HL-60/S4 treated with phorbol 12-myristate 13-acetate at 8.2 ng/mL for 4 days and 3 days (cell line): ENCODE results near the gene SLC22A5.
"Not testable (repeated sequence)": the region's sequence is repeated elsewhere in the genome, so short reads cannot be mapped to it uniquely, and the experiment has no call there.

ENCODE experiments used
- in situ Hi-C: fragments of 300-500 bp; cut with MboI; formaldehyde crosslinking; loops from 2 replicates; pipeline ENCODE4 v1.15.0; 2022; ENCODE audit warnings: low sequenced_read_pairs

SLC22A5 gene

DNA sequence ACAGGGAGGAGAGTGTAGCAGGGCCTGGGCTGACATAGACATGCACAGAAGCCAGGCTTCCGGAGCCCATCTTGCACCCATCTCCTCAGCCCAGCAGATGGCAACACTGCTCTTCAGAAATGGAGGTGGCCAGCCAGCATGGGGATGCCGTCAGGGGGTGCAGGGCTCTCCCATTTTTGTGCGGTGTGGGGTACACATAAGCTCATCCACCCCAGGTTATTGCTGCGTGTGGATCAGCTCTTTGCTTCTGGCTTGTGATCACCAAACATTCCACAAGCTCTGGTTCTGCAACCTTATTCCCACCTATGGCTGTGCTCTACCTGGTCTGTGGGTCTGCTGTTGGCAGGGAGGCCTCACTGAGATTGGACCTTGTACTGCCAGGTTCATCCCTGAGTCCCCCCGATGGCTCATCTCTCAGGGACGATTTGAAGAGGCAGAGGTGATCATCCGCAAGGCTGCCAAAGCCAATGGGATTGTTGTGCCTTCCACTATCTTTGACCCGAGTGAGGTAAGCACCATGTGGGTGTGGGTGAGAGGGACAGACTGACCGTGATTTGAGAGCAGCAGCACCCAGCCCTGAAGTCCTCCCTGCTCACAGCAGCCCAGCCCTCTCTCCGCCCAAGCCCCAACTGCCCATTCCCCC is 17.3 kb downstream of the SLC22A5 start:
- in situ Hi-C loops, result loop anchor here (25.0 kb wide), 1 partner anchor 451 kb away; the partner anchor contains the start of gene SHROOM1

DNA sequence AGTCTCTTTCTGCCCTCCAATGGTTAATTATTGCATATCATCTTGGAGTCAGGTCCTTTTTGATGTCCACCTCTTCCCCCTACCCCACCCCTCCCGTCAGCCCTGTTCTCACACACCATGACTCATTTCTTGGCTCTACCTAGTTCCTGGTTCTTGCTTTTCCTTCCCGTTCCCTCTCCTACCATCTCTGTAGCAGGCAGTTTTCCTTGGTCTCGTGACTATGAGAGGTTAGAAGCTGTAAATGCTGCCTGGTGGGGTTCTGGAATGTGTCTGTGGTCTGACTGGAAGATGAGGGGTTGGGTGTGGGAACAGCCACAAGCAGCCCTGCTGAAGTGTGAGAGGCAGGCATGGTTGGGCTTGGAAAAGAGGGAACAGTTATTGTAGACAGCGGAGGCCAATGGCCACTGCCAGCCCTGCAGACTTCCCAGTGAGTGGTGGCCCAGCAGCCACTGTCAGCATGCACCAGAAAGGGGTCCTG is 18.2 kb downstream of the SLC22A5 start:
- in situ Hi-C loops, result loop anchor here (25.0 kb wide), 1 partner anchor 450 kb away; the partner anchor contains the start of gene SHROOM1

DNA sequence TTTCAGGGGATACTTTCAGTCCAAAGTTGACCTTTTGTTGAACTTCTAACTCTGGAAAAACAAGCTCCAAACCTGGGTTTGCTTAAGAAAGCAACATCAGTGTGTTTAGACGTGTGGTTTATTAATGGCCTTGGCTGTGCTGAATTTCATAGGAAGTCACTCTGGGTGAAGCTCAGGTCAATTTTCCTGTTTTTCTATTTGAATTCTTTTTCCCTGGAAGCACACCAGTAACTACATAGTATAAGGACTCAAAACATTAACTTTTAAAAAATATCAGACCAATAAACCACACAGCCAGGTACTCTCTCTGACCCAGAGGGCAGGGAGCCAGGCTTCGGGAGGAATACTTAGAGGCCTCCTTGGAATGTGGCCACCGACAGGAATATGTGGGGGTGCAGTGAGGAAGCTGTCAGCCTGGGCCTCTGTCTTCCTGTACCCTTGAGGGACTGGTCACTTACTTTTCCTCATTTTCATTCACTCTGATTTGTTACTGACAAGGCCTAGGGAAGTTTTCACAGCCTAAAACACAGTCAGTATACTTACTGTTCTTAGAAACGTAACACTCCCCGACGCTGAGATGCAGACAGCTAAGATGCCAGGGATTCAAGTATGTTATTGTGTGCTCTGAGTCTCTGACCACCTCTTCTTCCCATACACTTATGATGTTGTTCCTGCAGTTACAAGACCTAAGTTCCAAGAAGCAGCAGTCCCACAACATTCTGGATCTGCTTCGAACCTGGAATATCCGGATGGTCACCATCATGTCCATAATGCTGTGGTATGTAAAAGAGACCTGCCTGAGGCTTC is 18.9 kb downstream of the SLC22A5 start:
- in situ Hi-C loops, result loop anchor here (25.0 kb wide), 1 partner anchor 449 kb away; the partner anchor contains the start of gene SHROOM1

DNA sequence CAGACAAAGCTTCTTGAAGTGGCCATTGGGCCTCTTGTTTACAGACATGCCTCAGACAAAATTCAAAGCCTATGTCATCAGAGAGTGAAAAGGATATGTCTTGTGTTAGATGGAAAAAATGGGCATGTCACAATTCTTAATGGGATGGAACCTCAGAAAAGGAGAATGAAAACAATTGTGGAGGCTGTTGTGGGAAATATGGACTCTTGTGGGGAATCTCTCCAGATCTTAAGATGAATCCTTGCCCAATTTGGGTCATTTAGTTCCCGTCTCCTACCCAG is 19.5 kb downstream of the SLC22A5 start:
- in situ Hi-C loops, result loop anchor here (25.0 kb wide), 1 partner anchor 448 kb away; the partner anchor contains the start of gene SHROOM1

DNA sequence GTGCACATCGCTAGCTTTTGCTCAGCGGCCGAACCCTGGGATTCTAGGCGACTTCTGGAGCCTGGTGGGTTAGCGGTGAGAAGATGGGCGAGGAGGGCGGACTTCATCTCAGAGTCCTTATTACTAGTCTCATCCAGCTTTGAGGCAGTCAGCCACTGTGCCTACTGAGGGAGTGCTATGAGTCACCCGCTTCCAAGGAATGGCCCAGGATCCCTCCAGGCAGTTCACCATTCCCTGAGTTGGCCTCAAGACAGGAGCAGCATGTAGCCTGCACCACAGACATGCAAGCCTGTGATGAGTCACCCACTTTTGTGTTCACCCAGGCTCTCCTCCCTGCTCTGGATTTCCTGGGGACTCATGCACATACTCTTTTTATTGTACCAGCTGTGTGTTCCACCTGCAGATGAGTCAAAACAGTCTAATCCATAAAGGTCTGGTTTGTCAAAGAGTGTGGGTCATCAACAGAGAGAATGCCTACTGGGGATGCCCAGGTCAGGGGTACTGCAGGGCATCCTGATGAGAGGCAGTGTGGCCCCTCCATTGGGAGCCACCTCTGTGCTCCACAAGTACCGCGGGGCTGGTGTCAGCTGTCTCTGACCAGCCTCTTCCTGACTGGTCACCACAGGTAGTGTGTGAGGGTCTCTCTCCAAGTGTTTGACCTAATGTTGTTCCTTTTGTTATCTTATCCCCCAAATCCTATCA is 20.2 kb downstream of the SLC22A5 start:
- in situ Hi-C loops, result loop anchor here (25.0 kb wide), 1 partner anchor 448 kb away; the partner anchor contains the start of gene SHROOM1

DNA sequence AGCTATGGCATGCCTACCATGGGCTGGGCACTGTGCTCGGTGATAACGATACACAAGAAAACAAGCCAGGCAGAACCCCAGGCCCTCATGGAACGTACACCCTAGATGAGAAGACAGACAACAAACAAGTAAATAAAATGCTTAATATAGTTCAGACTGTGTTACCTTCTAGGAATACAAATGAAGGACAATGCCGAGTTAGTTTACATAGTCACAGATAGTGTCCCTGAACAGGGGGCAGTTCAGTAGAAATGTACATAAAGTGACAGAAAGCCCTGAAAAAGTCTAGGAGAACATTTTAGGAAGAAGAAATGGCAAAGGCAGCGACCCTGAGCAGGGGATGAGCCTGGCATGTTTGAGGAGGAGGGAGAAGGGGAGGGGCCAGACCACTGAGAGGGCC is 21.7 kb downstream of the SLC22A5 start:
- in situ Hi-C loops, result loop anchor here (25.0 kb wide), 1 partner anchor 446 kb away; the partner anchor contains the start of gene SHROOM1

DNA sequence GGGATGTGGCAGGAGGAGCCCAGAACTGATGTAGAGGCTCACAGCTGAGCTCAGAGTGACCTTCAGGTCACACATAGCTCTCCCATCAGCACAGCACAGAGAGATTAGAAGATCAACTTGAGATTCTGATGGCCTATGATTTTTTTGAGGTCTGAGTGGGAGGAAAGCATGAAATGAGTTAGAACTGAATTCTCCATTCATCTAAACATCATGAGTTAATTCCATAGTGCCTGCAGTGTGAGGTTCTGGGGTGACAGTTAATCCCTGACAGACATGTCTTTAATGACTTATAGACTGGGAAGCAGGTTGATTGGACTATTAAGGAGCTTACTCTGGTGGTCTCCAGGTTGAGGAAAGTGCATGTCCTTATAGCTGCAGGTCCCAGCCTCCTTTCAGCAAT is 22.4 kb downstream of the SLC22A5 start:
- in situ Hi-C loops, result loop anchor here (25.0 kb wide), 1 partner anchor 445 kb away; the partner anchor contains the start of gene SHROOM1

DNA sequence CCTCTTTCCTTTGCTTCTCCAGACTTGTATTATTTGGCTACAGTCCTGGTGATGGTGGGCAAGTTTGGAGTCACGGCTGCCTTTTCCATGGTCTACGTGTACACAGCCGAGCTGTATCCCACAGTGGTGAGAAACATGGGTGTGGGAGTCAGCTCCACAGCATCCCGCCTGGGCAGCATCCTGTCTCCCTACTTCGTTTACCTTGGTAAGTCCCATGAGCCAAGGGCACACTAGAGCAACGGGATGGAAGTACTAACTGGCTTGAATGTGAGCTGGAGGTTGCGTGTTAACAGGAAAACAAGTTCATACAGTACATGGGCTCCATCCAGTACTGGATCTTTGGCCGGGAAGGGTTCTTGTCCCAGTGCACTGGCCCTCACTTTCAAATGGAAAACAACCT is 22.9 kb downstream of the SLC22A5 start:
- in situ Hi-C loops, result loop anchor here (25.0 kb wide), 1 partner anchor 445 kb away; the partner anchor contains the start of gene SHROOM1

DNA sequence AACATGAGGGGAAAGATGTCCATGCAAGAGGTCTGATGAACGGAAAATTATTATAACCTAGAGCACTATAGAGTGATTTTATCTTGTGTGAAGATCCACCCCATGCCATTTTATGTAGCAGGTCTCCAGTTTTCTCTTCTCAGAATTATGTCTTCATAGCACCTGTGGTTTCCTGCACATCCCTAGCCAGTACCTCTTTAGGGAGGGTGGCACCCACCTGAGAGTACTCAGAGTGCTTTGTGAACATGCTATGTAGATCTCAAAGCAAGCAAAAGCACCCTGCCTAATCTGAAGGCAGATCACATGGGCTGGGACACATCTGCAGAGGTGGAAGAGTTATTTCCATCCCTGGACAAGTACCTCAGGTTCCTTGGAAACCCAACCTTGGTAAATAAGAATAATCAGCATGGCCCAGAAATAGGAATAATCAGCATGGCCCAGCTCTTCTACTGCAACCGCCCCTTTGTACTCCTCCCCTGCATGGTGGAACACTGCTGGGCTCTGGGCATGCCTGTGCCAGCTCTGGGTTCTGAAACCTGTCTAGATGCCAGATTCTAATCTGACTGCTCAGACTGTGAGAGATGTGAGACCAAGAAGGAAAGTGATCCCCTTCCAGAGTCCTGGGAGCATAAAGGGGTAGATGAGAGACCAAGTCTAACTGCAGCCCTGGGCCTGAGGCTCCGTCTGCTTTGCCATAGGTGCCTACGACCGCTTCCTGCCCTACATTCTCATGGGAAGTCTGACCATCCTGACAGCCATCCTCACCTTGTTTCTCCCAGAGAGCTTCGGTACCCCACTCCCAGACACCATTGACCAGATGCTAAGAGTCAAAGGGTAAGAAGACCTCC is 23.7 kb downstream of the SLC22A5 start:
- in situ Hi-C loops, result loop anchor here (25.0 kb wide), 1 partner anchor 444 kb away; the partner anchor contains the start of gene SHROOM1

DNA sequence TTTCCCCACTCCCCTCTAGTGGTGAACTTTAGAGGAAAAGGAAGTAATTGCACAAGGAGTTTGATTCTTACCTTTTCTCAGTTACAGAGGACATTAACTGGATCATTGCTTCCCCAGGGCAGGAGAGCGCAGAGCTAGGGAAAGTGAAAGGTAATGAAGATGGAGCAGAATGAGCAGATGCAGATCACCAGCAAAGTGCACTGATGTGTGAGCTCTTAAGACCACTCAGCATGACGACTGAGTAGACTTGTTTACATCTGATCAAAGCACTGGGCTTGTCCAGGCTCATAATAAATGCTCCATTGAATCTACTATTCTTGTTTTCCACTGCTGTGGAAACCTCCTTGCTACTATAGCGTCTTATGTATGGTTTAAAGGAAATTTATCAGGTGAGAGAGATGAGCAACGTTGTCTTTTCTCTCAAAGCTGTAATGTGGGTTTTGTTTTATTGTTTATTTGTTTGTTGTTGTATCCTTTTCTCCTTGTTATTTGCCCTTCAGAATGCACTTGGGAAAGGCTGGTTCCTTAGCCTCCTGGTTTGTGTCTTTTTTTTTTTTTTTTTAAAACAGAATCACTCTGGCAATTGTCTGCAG is 25.3 kb downstream of the SLC22A5 start:
- in situ Hi-C loops, result loop anchor here (25.0 kb wide), 1 partner anchor 443 kb away; the partner anchor contains the start of gene SHROOM1

DNA sequence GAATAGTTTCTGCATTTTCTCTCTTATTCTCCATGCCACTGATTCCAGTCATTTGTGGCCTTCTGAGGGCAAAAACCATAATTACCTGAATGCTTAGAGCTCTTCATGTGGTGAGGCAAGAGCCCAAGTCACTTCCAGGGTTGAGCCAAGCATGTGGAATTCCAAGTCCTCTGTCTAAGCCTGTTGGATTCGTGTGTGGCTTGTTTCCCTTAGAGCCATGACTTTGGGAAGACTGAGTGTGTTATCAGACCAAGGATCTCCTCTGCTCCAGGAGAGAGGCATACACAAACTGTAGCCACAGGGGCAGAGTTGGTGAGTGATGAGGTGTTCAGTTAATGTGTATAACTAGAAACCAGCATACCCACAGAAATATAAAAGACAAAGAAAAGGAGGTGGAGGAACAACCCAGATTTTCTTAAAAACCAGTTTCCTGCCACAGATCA is 27.1 kb downstream of the SLC22A5 start:
- in situ Hi-C loops, result loop anchor here (25.0 kb wide), 1 partner anchor 441 kb away; the partner anchor contains the start of gene SHROOM1

DNA sequence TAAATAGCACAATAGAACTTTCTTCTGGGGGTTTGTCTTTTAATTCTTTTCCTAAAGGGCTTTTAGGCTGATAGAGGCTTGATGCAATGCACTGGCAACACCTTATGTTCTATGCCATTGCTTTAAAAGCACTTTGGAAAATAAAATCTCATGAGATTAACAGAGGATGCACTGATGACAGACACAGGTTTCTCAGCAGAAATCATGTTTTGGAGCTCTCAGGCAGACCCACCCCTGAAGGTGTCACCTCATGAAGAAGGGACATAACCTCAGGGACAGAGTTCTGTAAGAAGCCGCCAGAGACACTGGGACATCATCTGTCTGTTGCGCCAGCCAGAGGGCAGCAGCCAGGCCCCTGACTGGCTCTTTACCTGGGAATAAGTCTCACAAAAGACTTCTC is 27.7 kb downstream of the SLC22A5 start:
- in situ Hi-C loops, result loop anchor here (25.0 kb wide), 1 partner anchor 440 kb away; the partner anchor contains the start of gene SHROOM1

DNA sequence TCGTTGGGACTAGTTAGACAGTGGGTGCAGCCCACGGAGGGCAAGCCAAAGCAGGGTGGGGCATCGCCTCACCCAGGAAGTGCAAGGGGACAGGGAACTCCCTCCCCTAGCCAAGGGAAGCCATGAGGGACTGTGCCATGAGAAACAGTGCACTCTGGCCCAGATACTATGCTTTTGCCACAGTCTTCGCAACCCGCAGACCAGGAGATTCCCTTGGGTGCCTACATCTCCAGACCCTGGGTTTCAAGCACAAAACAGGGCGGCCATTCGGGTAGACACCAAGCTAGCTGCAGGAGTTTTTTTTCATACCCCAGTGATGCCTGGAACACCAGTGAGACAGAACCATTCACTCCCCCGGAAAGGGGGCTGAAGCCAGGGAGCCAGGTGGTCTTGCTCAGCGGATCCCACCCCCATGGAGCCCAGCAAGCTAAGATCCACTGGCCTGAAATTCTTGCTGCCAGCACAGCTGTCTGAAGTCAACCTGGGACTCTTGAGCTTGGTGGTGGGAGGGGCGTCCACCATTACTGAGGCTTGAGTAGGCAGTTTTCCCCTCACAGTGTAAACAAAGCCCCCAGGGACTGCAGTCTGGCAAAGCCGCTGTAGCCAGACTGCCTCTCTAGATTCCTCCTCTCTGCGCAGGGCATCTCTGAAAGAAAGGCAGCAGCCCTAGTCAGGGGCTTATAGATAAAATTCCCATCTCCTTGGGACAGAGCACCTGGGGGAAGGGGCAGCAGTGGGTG is 28.6 kb downstream of the SLC22A5 start:
- in situ Hi-C loops, result loop anchor here (25.0 kb wide), 1 partner anchor 439 kb away; the partner anchor contains the start of gene SHROOM1

DNA sequence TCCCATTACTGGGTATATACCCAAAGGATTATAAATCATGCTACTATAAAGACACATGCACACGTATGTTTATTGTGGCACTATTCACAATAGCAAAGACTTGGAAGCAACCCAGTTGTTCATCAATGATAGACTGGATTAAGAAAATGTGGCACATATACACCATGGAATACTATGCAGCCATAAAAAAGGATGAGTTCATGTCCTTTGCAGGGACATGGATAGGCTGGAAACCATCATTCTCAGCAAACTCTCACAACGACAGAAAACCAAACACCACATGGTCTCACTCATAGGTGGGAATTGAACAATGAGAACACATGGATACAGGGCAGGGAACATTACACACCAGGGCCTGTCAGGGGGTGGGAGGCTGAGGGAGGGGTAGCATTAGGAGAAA is 34.5 kb downstream of the SLC22A5 start:
- in situ Hi-C loops, result not testable (repeated sequence)

DNA sequence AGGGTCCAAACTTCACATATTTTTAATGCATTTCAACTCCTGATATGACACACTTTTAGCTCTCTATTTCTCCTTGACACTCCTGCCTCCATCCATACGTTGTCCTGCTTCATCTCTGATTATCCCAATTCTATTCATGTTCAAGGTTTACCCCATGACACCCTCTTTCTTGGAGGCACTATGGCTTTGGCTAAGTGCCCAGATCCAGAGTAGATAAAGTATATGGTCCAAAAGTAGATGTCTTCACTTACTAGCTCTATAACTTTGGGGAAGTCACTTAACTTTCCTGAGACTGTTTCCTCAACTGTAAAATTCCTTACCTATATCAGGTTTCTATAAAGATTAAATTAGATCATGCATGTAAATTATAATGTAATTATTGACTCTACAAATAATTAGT is 36.1 kb downstream of the SLC22A5 start:
- in situ Hi-C loops, result no loop called here

DNA sequence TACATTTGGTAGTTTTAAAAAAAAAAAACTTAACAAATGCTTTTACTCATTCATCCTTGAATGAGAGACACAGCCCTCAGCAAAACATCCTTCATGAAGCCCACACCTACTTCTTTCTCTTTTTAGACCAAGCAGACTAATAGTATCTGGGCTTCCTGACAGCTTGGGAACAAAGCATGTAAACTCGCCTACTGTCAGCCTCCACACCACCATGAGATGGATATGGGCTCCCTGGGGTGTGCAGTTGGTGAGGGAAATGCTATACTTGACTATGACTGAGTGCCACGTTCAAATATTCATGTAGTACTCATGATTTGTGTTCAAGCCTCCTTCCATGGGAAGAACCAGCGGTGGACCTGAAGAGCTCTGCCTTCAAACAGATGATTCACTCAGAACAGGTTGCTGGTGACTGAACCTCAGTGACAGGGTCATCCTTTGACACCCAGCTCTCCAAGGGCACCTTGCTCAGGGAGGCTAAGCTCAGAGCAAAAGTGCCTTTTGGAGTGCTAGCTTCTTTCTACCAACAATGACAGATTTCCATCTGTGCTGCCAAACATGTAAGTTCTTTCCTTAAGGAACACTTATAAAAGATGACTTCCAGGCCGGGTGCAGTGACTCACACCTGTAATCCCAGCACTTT is 36.8 kb downstream of the SLC22A5 start:
- in situ Hi-C loops, result no loop called here

DNA sequence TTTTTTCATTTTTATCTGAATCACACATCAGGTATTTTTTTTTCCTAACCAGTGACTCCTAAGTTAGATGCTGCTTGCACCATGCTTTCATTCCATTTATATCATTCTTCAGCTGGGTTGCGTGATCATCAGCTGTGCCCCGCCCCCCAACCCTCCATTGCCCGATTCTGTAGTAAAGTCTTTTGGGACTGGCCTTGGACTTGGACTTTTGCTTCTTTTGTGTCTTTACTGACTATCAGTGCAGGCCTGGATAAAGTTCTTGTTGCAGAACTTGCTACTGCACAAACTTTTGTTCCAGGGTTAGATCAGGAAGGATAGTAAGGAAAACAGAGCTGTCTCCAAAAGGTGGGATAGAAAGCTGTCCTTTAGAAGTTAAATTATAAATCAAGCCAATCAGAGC is 38.5 kb downstream of the SLC22A5 start:
- in situ Hi-C loops, result no loop called here

DNA sequence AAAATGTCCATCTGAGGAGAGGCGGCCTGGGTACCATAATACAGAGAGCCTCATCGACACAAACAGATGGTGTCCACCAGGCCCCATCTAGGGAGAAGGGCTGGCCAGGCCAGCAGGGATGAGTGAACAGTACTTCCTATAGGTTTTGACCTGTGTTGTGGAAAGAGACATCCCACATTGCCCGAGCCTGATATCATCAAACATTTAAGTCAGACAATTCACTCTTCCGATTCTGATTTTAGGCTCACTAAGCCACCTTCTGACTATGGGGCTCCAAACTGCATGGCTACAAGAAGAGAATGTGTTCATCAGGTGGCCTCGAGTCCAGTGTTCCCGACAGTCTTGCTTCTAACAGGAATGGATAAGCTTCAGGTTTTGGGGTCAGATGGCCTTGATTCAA is 38.9 kb downstream of the SLC22A5 start:
- in situ Hi-C loops, result no loop called here
